WTC11 (cell line): ENCODE measurements around the gene PPAN. TPM values are rescaled to one million over a fixed set of nuclear protein-coding genes. Genes with fewer than 3 reads are reported as not detected.

Experiments
- ATAC-seq: fragments of 200-7000 bp; cut with Tn5 transposase; 2 replicates; pipeline ENCODE4 v1.10.0; 2021; ENCODE audit warnings: mild to moderate bottlenecking, moderate library complexity
- CTCF ChIA-PET: fragments of 300-600 bp; sonication (Branson Sonifier 250); formaldehyde crosslinking; loops from one replicate; lab custom pipeline; 2021; ENCODE audit warnings: antibody characterized with exemption; lab: Charles Lee
- POLR2A ChIA-PET: fragments of 350-600 bp; sonication (Branson Sonifier 250); formaldehyde crosslinking; loops from one replicate; lab custom pipeline; 2021; ENCODE audit warnings: antibody characterized with exemption; lab: Charles Lee
- DNase-seq: peaks from one replicate; pipeline ENCODE4 v3.0.0; 2021; ENCODE audit warnings: low spot score
- H3K27ac Mint-ChIP-seq: 2 replicates; pipeline ENCODE4 v1.8.0; 2021; ENCODE audit warnings: mixed read lengths
- H3K27me3 Mint-ChIP-seq: 2 replicates; pipeline ENCODE4 v1.8.0; 2021; ENCODE audit warnings: low read depth, mild to moderate bottlenecking, moderate library complexity, mixed read lengths
- H3K36me3 Mint-ChIP-seq: 2 replicates; pipeline ENCODE4 v1.8.0; 2021; ENCODE audit warnings: mixed read lengths
- H3K4me1 Mint-ChIP-seq: 2 replicates; pipeline ENCODE4 v1.8.0; 2022; ENCODE audit warnings: mixed read lengths
- H3K4me3 Mint-ChIP-seq: 2 replicates; pipeline ENCODE4 v1.8.0; 2021; ENCODE audit warnings: mild to moderate bottlenecking, moderate library complexity, mixed read lengths
- H3K9me3 Mint-ChIP-seq: 2 replicates; pipeline ENCODE4 v1.8.0; 2021; ENCODE audit warnings: mixed read lengths
- CREB1 ChIP-seq: sonication (generic); formaldehyde crosslinking; IDR thresholded peaks from 2 replicates; pipeline ENCODE4 v1.8.0; 2023; ENCODE audit warnings: mild to moderate bottlenecking, missing genetic modification reagents
- CREM ChIP-seq: sonication (generic); formaldehyde crosslinking; IDR thresholded peaks from 2 replicates; pipeline ENCODE4 v1.8.1; 2022; ENCODE audit warnings: mild to moderate bottlenecking, missing genetic modification reagents, moderate library complexity
- FOXK1 ChIP-seq: sonication (generic); formaldehyde crosslinking; IDR thresholded peaks from 2 replicates; pipeline ENCODE4 v1.8.0; 2022; ENCODE audit warnings: mild to moderate bottlenecking, moderate library complexity, missing genetic modification reagents
- FOXP1 ChIP-seq: sonication (generic); formaldehyde crosslinking; IDR thresholded peaks from 2 replicates; pipeline ENCODE4 v1.8.0; 2022; ENCODE audit warnings: missing genetic modification reagents, mild to moderate bottlenecking, moderate library complexity, borderline replicate concordance
- JAZF1 ChIP-seq: fragments of 250-450 bp; sonication (Bioruptor Pico); IDR thresholded peaks from 2 replicates; pipeline ENCODE4 v1.9.0; 2021; ENCODE audit warnings: moderate library complexity, mild to moderate bottlenecking, inconsistent platforms
- NFATC4 ChIP-seq: fragments of 250-450 bp; sonication (Bioruptor Pico); IDR thresholded peaks from 2 replicates; pipeline ENCODE4 v1.9.0; 2021; ENCODE audit warnings: mild to moderate bottlenecking
- NFE2L1 ChIP-seq: sonication (generic); formaldehyde crosslinking; IDR thresholded peaks from 2 replicates; pipeline ENCODE4 v1.8.1; 2023; ENCODE audit warnings: missing genetic modification reagents
- NFYB ChIP-seq: sonication (generic); formaldehyde crosslinking; conservative IDR thresholded peaks from 2 replicates; pipeline ENCODE4 v1.8.0; 2022; ENCODE audit warnings: low read depth, missing genetic modification reagents
- PRRX2 ChIP-seq: fragments of 250-450 bp; sonication (Bioruptor Pico); IDR thresholded peaks from 2 replicates; pipeline ENCODE4 v1.8.0; 2021; ENCODE audit warnings: mild to moderate bottlenecking
- RORB ChIP-seq: fragments of 250-450 bp; sonication (Bioruptor Pico); IDR thresholded peaks from 2 replicates; pipeline ENCODE4 v1.9.0; 2021; ENCODE audit warnings: mild to moderate bottlenecking
- TCF7 ChIP-seq: sonication (generic); formaldehyde crosslinking; IDR thresholded peaks from 2 replicates; pipeline ENCODE4 v1.8.0; 2022; ENCODE audit warnings: mild to moderate bottlenecking, low read depth, missing genetic modification reagents, moderate library complexity
- TEAD4 ChIP-seq: sonication (generic); formaldehyde crosslinking; IDR thresholded peaks from 2 replicates; pipeline ENCODE4 v1.8.0; 2022; ENCODE audit warnings: mild to moderate bottlenecking, missing genetic modification reagents
- ZBTB21 ChIP-seq: sonication (generic); formaldehyde crosslinking; IDR thresholded peaks from 2 replicates; pipeline ENCODE4 v1.8.1; 2023; ENCODE audit warnings: mild to moderate bottlenecking, missing genetic modification reagents, borderline replicate concordance
- ZNF396 ChIP-seq: fragments of 250-450 bp; sonication (Bioruptor Pico); IDR thresholded peaks from 2 replicates; pipeline ENCODE4 v1.8.0; 2021; ENCODE audit warnings: mild to moderate bottlenecking, moderate library complexity, borderline replicate concordance
- total RNA-seq: library from RNA; stranded (reverse); gene quantifications from 3 replicates; pipeline ENCODE4 v1.2.3, GENCODE V29; 2021
- TF ChIP-seq, protein P1 (sequence below): fragments of 250-450 bp; sonication (Bioruptor Pico); IDR thresholded peaks from 2 replicates; pipeline ENCODE4 v1.9.0; 2021; ENCODE audit warnings: moderate library complexity, mild to moderate bottlenecking, inconsistent platforms, borderline replicate concordance
- TF ChIP-seq, protein P2 (sequence below): sonication (generic); formaldehyde crosslinking; IDR thresholded peaks from 2 replicates; pipeline ENCODE4 v1.8.1; 2023; ENCODE audit warnings: mild to moderate bottlenecking, missing genetic modification reagents
- TF ChIP-seq, protein P3 (sequence below): fragments of 250-450 bp; sonication (Bioruptor Pico); IDR thresholded peaks from 2 replicates; pipeline ENCODE4 v2.1.2; 2022; ENCODE audit warnings: mild to moderate bottlenecking, moderate library complexity
- TF ChIP-seq, protein P4 (sequence below): fragments of 250-450 bp; sonication (Bioruptor Pico); IDR thresholded peaks from 2 replicates; pipeline ENCODE4 v1.9.0; 2021; ENCODE audit warnings: mild to moderate bottlenecking, borderline replicate concordance
- TF ChIP-seq, protein P5 (sequence below): sonication (generic); formaldehyde crosslinking; IDR thresholded peaks from 2 replicates; pipeline ENCODE4 v1.8.1; 2022; ENCODE audit warnings: missing genetic modification reagents, borderline replicate concordance
- TF ChIP-seq, protein P6 (sequence below): sonication (generic); formaldehyde crosslinking; conservative IDR thresholded peaks from 2 replicates; pipeline ENCODE4 v1.8.1; 2023; ENCODE audit warnings: mild to moderate bottlenecking, low read depth, missing genetic modification reagents, moderate library complexity

PPAN gene
- total RNA-seq, 1 experiment from 2014 or later, result 83.7 TPM

DNA sequence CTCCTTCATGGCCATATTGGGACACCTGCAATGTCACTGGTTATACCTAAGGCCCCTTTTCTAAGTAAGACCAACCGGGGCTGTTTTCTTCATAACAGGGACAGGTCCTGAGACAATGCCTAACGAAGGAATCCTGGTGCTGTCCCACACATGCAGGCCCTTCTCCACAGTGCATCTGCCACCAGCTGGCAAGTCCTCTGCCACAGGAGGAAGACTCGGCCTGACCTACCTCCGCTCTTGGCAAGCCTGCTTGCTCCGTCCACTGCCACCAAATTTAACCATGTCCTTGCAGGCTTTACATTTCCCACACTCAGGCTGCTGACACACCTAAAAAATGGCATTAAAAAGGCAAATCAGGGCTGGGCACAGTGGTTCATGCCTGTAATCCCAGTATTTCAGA lies 45.4 kb downstream of the PPAN start (continued):
- TF ChIP-seq, protein P1, sequence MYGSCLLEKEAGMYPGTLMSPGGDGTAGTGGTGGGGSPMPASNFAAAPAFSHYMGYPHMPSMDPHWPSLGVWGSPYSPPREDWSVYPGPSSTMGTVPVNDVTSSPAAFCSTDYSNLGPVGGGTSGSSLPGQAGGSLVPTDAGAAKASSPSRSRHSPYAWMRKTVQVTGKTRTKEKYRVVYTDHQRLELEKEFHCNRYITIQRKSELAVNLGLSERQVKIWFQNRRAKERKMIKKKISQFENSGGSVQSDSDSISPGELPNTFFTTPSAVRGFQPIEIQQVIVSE (CRISPR knock-in tag), result no peak
- TF ChIP-seq, protein P2, sequence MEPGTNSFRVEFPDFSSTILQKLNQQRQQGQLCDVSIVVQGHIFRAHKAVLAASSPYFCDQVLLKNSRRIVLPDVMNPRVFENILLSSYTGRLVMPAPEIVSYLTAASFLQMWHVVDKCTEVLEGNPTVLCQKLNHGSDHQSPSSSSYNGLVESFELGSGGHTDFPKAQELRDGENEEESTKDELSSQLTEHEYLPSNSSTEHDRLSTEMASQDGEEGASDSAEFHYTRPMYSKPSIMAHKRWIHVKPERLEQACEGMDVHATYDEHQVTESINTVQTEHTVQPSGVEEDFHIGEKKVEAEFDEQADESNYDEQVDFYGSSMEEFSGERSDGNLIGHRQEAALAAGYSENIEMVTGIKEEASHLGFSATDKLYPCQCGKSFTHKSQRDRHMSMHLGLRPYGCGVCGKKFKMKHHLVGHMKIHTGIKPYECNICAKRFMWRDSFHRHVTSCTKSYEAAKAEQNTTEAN, result no peak

DNA sequence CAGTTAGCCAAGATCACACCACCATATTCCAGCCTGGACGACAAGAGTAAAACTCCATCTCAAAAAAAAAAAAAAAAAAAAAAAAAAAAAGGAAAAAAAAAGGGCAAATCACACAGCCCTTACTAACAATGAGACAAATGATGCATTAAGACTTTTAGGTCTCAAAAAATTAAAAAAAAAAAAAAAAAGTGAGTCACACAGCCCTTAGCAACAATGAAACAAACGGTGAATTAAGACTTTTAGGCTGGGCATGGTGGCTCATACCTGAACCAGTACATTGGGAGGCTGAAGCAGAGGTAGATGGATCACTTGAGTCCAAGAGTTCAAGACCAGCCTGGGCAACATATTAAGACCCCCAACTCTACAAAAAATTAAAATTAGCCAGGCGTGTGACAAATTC lies 45.9 kb downstream of the PPAN start:
- CTCF ChIA-PET, result no interaction called here
- H3K27me3 Mint-ChIP-seq, result no peaks in the 10 kb centered on the region

DNA sequence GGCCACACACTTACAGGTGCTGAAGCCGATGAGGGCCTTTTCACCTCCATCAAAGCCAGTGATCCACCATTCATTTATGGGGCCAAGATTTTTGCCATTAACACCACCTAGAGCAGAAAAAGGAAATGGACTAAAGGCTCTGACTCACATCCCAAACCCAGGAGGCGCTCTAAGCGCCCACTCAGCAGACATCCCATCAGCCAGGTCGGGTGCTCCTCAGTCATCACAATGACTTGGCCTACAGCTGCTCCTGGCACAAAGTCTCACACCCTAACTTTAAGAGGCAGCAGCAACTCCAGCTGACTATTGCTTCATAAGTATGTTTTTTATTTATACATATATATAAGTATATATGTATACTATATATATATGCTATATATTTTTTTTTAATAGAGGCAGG lies 49.7 kb downstream of the PPAN start:
- DNase-seq, result no peak
- no peaks in the 10 kb centered on the region for H3K9me3 Mint-ChIP-seq
- no peak for ATAC-seq
- no peak overlapping the region for H3K4me3 Mint-ChIP-seq
- peaks cover 83% of the 10 kb centered on the region for H3K36me3 Mint-ChIP-seq
- H3K4me1 Mint-ChIP-seq, result no peaks in the 10 kb centered on the region
- CTCF ChIA-PET, result interaction anchor here (0.7 kb wide), 1 partner anchor 103 kb away, joined by 3 read pairs; no protein-coding TSS in a partner anchor
- no peak overlapping the region for H3K27ac Mint-ChIP-seq
- POLR2A ChIA-PET, result no interaction called here
- H3K27me3 Mint-ChIP-seq, result no peaks in the 10 kb centered on the region
- TF ChIP-seq JAZF1 (CRISPR knock-in tag), result no peak
- no peak for TF ChIP-seq NFATC4 (CRISPR knock-in tag)
- TF ChIP-seq, protein P3, sequence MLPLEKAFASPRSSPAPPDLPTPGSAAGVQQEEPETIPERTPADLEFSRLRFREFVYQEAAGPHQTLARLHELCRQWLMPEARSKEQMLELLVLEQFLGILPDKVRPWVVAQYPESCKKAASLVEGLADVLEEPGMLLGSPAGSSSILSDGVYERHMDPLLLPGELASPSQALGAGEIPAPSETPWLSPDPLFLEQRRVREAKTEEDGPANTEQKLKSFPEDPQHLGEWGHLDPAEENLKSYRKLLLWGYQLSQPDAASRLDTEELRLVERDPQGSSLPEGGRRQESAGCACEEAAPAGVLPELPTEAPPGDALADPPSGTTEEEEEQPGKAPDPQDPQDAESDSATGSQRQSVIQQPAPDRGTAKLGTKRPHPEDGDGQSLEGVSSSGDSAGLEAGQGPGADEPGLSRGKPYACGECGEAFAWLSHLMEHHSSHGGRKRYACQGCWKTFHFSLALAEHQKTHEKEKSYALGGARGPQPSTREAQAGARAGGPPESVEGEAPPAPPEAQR (CRISPR knock-in tag), result no peak
- no peak for TF ChIP-seq ZNF396 (CRISPR knock-in tag)
- TF ChIP-seq NFE2L1 (CRISPR knock-in tag), result no peak
- TF ChIP-seq, protein P4, sequence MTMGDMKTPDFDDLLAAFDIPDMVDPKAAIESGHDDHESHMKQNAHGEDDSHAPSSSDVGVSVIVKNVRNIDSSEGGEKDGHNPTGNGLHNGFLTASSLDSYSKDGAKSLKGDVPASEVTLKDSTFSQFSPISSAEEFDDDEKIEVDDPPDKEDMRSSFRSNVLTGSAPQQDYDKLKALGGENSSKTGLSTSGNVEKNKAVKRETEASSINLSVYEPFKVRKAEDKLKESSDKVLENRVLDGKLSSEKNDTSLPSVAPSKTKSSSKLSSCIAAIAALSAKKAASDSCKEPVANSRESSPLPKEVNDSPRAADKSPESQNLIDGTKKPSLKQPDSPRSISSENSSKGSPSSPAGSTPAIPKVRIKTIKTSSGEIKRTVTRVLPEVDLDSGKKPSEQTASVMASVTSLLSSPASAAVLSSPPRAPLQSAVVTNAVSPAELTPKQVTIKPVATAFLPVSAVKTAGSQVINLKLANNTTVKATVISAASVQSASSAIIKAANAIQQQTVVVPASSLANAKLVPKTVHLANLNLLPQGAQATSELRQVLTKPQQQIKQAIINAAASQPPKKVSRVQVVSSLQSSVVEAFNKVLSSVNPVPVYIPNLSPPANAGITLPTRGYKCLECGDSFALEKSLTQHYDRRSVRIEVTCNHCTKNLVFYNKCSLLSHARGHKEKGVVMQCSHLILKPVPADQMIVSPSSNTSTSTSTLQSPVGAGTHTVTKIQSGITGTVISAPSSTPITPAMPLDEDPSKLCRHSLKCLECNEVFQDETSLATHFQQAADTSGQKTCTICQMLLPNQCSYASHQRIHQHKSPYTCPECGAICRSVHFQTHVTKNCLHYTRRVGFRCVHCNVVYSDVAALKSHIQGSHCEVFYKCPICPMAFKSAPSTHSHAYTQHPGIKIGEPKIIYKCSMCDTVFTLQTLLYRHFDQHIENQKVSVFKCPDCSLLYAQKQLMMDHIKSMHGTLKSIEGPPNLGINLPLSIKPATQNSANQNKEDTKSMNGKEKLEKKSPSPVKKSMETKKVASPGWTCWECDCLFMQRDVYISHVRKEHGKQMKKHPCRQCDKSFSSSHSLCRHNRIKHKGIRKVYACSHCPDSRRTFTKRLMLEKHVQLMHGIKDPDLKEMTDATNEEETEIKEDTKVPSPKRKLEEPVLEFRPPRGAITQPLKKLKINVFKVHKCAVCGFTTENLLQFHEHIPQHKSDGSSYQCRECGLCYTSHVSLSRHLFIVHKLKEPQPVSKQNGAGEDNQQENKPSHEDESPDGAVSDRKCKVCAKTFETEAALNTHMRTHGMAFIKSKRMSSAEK (CRISPR knock-in tag), result no peak
- no peak for TF ChIP-seq PRRX2 (CRISPR knock-in tag)
- TF ChIP-seq FOXK1 (CRISPR knock-in tag), result no peak

More for the DNA sequence above, 45.9 kb downstream of the PPAN start:
- TF ChIP-seq, protein P1 (CRISPR knock-in tag), result no peak
- TF ChIP-seq, protein P5, sequence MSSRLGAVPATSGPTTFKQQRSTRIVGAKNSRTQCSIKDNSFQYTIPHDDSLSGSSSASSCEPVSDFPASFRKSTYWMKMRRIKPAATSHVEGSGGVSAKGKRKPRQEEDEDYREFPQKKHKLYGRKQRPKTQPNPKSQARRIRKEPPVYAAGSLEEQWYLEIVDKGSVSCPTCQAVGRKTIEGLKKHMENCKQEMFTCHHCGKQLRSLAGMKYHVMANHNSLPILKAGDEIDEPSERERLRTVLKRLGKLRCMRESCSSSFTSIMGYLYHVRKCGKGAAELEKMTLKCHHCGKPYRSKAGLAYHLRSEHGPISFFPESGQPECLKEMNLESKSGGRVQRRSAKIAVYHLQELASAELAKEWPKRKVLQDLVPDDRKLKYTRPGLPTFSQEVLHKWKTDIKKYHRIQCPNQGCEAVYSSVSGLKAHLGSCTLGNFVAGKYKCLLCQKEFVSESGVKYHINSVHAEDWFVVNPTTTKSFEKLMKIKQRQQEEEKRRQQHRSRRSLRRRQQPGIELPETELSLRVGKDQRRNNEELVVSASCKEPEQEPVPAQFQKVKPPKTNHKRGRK, result no peak
- TF ChIP-seq RORB (CRISPR knock-in tag), result no peak
- TF ChIP-seq, protein P3 (CRISPR knock-in tag), result no peak
- no peak for TF ChIP-seq CREM (CRISPR knock-in tag)
- TF ChIP-seq NFYB, result no peak
- TF ChIP-seq FOXP1 (CRISPR knock-in tag), result no peak
- TF ChIP-seq, protein P6, sequence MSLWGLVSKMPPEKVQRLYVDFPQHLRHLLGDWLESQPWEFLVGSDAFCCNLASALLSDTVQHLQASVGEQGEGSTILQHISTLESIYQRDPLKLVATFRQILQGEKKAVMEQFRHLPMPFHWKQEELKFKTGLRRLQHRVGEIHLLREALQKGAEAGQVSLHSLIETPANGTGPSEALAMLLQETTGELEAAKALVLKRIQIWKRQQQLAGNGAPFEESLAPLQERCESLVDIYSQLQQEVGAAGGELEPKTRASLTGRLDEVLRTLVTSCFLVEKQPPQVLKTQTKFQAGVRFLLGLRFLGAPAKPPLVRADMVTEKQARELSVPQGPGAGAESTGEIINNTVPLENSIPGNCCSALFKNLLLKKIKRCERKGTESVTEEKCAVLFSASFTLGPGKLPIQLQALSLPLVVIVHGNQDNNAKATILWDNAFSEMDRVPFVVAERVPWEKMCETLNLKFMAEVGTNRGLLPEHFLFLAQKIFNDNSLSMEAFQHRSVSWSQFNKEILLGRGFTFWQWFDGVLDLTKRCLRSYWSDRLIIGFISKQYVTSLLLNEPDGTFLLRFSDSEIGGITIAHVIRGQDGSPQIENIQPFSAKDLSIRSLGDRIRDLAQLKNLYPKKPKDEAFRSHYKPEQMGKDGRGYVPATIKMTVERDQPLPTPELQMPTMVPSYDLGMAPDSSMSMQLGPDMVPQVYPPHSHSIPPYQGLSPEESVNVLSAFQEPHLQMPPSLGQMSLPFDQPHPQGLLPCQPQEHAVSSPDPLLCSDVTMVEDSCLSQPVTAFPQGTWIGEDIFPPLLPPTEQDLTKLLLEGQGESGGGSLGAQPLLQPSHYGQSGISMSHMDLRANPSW (CRISPR knock-in tag), result no peak
- no peak for TF ChIP-seq TCF7
- TF ChIP-seq TEAD4, result no peak
- TF ChIP-seq CREB1, result no peak
- no peak for TF ChIP-seq ZBTB21
- Mint-ChIP-seq H3K36me3 (peaks cover 76% of the 10 kb centered on the region), H3K9me3 (no peaks in the 10 kb centered on the region), H3K4me1 (no peaks in the 10 kb centered on the region), H3K4me3 (no peak overlapping the region), H3K27ac (no peak overlapping the region)
- no peak for DNase-seq
- no peak for ATAC-seq
- POLR2A ChIA-PET, result no interaction called here
